C4-2B (cell line): ENCODE measurements around the gene AGO1.

ENCODE experiments used
- H3K27ac ChIP-seq: fragments of 450-650 bp; 2 replicates; pipeline ENCODE4 v1.5.1; 2017
- CTCF ChIP-seq: fragments of 450-650 bp; conservative IDR thresholded peaks from 2 replicates; pipeline ENCODE4 v1.5.1; 2017; ENCODE audit warnings: mild to moderate bottlenecking
- ZFX ChIP-seq: fragments of 450-650 bp; IDR thresholded peaks from 2 replicates; pipeline ENCODE4 v1.6.1; 2017

The AGO1 gene

DNA sequence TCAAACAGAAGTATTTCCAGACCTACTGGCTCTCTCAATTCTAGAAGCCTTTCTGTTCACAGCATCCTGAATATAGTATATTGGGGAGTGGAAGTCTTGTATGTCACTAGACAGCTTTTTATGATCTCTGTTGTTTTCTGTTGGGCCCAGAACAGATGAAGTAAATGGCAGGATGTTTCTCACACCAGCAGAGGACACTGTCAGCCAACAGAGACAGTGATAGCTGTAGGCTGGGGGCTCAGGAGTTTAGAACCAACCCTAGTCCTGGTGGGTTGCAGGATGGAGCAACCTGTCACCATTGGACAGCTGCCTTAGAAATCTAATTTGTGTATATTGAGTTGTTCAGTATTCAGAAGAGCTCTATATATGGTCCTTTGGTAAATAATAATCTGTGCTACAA lies 16.9 kb downstream of the AGO1 start:
- H3K27ac ChIP-seq, result no peak overlapping the region
- TF ChIP-seq ZFX (no peak), CTCF (no peak)

DNA sequence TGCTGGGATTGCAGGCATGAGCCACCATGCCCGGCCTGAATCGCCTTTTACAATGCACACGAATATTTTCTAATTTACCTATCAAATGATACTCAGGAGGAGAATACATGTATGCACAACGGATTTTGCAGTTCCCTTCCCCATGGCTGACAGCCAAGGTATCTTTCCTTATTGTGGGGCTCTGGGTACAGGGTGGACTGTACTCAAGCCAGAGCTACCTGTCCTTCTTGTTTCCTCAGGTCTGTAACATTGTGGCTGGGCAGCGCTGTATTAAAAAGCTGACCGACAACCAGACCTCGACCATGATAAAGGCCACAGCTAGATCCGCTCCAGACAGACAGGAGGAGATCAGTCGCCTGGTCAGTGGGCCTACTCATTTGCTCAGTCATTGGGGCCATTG lies 18.2 kb downstream of the AGO1 start:
- no peak overlapping the region for H3K27ac ChIP-seq
- TF ChIP-seq ZFX (no peak), CTCF (no peak)

GRCh38 chr1:35902671-35903070 lies 19.7 kb downstream of the AGO1 start:
- TF ChIP-seq ZFX (no peak), CTCF (no peak)
- H3K27ac ChIP-seq, result no peak overlapping the region

DNA sequence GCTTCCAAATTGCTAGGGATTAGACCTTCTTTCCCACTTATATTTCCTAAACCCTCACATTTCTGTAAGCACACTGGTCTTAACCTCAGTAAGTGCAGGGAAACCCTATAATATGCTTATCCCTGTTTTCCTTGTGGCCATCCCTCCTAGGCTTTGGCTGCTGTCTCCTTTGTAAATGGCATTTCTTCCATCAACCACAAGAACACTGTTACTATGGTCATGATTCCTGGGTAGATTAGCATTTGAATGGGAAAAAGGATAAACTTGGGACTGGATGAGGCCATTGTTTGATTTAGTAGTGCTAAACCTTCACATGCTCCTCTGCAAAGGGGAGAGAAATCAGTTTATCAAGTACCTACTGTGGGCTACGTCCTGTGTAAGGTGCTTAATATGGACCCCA lies 31.7 kb downstream of the AGO1 start:
- no peak for TF ChIP-seq CTCF
- no peak for TF ChIP-seq ZFX

GRCh38 chr1:35915693-35916092 lies 32.7 kb downstream of the AGO1 start:
- TF ChIP-seq ZFX (no peak), CTCF (no peak)
- no peak overlapping the region for H3K27ac ChIP-seq

More for the DNA sequence above, 31.7 kb downstream of the AGO1 start:
- no peak overlapping the region for H3K27ac ChIP-seq

- H3K27ac ChIP-seq, result no peak overlapping the region
- TF ChIP-seq ZFX (no peak), CTCF (no peak)
These were observed 40.8 kb downstream of the AGO1 start for GRCh38 chr1:35923791-35924221.

DNA sequence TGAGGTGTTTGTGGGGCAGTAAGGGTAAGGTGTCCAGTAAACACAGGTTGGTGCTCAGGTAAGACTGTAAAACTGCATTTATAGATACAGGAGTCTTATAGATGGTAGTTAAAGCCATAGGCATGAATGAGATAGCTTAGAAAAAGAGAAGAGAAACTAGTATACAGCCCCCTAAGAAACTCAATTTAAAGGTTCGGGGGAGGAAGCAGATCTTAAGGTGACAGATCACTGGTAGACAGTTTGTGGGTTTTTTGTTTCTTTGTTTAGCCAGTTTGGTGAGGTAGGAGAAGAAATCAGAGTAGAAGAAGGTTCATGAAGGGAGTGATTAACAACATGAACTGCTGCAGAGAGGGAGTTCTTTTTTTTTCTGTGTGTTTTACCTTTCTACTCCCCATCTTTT lies 41.8 kb downstream of the AGO1 start:
- TF ChIP-seq CTCF (no peak), ZFX (no peak)
- H3K27ac ChIP-seq, result no peak overlapping the region
